NCI-H146 treated with DMSO at 0.1 percent for 48 hours (cell line): Measurements from ENCODE around the gene ADD1.

Experiments used
- DNase-seq: peaks from one replicate; lab custom pipeline; 2025; ENCODE audit not compliant: unreplicated experiment; lab: John Stamatoyannopoulos, UW

Gene ADD1

DNA sequence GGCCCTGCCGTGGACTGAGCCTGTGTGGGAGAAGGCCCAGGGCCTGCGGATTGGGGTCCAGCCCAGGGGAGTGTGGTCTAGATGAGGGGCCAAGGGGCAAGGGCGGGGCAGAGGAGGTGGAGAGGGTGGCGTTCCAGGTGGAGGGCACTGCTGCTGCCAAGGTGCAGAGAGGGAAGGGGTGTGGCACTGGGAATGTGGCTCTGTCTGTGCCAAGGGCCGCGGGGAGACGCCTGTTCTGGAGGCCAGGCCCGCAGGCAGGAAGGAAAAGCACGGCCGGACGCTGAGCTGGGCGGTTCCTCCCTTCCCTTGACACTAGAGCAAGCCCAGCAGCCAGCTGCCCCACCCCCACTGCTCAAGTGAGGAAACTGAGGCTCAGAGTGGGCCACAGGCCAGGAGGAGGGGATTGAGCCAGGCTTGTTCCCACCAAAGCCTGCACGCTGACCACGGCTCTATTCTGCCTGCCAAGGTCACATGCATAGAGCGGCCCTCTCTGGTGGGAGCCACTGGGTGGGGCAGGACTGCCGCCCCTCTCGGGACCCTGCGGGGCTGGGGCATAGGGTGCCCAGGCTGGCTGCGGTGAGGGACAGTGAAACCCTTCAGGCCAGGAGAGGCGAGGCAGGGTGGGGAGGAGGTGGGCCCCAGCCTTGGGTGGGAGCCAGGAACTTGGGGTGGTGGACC is 37.8 kb upstream of the ADD1 start:
- DNase-seq: no peak

DNA sequence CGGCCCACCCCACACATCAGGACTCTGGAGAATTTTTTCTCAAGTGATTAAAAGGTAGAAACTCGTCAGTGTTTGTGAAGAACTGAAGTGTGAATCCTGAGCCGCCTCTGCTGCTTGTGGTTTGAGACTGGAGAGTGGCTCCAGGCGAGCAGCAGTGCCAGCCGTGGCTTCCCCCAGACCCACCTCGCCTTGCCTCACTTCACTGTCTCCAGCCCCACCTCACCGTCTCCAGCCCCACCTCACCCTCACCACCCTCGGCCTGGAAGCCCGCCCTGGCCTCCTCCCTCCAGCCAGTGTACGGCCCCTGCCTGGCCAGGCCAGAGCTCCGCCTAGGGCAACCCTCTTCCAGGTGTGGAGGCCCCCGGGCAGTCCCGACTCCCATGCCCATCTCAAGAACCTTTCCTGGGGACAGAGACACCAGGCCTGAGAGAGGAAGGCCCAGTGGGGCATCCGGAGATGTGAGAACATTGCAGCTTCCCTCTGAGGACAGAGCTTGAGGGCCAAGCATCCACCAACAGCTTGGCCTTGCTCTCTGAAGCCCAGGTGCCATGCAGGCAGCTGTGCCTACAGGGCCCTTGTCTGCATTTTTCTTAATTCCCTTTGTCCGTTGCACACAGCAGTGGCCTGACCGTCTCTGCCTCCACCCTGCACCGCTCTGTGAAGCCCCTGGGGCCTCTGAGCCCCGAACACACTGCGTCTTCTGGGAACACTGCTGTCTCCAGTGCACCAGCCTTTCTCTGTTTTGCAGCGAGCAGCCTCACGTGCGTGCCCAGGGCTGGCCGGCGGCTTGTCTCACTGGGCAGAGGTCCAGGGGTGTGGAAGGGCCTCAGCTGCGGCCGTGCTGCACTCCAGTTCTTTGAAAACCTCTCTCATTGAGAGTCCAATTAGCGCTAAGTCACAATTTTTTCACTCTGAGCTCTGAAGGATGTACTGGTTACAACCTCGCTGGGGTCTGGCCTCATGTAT is 37.0 kb upstream of the ADD1 start:
- no peak for DNase-seq

DNA sequence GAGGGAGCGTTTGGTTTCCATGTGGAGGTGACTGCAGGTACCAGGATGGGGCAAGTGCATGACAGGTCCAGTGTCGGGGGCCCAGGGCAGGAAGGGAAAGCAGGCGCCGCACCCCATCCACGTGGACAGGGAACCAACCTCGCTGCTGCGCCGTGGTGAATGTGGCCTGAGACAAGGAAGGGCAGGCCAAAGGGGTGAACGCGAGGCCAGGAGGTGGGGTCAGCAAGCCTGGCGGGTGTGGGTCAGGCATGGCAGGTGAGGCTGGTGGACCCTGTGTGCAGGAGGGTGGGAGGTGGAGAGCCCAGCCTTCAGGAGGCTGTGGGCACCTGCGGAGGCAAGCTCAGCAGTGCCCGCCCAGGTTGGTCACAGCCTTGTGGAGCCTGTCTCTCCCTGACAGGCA is 36.1 kb upstream of the ADD1 start:
- DNase-seq: no peak

DNA sequence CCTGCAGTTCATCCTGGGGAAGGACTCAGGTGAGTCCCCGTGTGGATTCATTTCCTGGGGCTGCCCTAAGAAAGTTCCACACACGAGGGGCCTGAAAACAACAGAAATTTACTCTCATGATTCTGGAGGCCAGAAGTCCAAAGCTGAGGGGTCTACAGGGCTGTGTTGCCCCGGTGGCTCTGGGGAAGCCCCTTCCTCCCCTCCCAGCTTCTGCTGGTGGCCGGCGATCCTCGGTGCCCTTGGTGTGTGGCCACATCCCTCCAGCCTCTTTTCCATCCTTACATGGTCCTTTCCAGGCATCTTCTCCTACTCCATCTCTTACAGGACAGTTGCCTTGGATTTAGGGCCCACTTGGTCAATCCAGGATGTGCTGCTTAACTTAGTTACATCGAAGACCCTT is 35.6 kb upstream of the ADD1 start:
- DNase-seq: no peak

DNA sequence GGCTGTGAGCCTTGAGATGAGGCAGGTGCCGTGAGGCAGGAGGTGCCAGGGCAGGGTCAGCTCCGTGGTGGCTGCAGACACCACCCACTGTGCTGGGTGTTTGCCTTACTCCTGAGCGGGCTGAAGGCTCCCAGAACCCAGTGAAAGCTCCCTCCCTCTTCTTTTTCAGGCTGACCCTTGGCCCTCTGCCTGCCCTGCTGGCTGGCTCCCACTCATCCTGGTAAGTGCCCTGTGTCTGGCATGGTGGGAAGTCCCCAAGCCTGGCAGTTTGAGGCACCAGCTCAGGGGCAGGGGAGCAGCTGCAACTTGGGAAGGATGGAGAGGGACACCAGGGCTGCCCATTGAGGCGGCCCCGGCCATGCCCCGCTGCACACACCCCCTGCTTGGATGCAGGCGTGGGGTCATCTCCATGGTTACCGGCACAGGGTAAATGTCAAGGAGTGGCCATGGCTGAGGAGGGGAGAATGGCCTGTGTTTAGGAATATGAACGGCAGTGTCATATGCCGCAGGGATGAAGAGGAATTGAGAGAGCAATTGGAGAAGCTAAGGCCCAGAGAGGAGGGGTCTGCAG is 33.9 kb upstream of the ADD1 start:
- peak; percentile 63 for DNase-seq

DNA sequence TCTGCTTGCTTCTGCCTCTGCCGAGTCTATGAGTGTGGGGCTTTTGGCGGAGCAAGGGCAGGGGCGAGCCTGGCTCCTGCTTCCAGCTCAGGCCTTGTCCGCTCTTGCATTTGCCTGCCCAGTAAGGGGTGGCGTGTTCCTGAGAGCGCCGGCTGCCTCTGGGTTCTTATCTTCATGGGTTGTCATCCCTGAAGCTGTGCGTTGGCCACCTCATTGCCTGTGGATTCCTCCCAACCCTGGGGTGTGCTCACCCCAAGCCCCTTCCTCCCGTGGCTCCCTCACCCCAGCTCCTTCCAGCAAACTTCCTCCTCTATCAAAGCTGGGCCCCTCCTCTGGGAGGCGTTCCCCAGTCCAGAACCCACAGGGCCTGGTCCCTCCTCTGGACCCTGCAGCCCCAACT is 33.3 kb upstream of the ADD1 start:
- no peak for DNase-seq

DNA sequence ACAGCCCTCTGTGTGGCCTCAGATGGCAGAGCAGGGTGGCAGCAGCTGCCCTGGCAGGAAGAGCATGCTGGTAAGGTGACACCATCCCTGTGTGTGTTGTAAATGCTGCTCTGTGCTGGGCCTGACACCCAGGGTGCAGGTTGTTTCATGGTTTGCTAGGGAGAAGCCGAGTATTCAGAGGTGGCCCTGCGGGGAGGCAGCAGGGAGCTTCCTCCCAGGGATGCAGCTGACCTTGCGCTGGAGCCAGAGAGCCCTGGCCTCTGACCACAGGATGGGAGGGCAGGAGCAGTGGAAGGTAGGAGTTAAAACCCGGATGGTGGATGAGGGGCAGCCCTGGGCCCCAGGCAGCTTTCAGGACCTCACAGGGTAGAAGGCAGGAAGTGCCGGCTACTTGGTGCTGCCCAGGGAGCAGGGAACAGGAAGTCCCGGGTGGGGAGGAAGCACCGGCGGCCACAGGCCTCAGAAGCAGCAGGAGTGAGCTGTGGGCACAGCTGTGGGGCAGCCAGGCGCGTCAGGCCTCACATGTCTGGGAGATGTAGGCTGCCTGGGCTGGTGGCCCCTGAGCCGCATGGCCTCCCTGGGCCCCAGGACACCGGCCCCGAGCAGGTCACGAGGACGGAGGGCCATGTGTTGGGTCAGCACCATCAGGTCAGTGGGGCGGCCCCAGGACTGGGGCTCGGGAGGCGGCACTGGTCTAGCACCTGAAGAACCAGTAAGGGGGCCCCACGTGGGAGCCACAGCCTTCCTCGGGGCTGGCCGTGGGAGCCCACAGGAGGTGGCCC is 31.6 kb upstream of the ADD1 start:
- peak; percentile 75 for DNase-seq

DNA sequence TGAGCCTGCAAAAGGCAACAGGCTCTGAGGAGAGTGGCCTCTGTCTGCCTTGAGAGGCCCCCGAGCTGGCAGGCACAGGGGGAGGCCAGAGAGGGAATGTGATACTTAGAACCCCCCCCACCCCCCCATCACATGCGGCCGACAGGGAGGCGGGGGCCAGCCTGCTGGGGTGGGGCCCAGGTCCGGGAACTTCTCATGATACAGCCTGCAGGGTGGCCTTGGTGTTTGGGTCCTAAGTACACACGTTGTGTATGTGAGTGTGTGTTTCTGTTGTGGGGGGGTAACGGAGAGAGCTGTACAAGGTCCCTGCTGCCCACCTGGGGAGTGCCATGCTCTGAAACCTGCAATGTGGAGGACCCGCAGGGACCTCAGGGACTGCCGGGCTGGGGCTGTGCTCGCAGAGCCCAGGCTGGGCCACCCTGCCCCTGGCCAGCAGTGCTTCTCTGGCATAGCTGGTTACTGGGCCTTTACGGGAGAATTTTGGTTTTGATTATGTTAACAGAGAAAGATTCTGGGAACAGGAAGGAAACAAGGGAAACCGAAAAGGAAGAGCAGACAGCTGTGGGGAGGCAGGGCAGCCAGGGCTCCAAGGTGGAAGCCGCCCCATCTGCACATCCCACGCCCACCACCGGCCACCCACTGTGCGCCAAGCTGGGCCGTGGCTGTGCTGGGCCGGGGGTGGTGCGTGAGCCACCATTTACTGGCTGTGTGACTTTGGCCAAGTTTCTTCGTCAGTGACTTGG is 30.9 kb upstream of the ADD1 start:
- no peak for DNase-seq

DNA sequence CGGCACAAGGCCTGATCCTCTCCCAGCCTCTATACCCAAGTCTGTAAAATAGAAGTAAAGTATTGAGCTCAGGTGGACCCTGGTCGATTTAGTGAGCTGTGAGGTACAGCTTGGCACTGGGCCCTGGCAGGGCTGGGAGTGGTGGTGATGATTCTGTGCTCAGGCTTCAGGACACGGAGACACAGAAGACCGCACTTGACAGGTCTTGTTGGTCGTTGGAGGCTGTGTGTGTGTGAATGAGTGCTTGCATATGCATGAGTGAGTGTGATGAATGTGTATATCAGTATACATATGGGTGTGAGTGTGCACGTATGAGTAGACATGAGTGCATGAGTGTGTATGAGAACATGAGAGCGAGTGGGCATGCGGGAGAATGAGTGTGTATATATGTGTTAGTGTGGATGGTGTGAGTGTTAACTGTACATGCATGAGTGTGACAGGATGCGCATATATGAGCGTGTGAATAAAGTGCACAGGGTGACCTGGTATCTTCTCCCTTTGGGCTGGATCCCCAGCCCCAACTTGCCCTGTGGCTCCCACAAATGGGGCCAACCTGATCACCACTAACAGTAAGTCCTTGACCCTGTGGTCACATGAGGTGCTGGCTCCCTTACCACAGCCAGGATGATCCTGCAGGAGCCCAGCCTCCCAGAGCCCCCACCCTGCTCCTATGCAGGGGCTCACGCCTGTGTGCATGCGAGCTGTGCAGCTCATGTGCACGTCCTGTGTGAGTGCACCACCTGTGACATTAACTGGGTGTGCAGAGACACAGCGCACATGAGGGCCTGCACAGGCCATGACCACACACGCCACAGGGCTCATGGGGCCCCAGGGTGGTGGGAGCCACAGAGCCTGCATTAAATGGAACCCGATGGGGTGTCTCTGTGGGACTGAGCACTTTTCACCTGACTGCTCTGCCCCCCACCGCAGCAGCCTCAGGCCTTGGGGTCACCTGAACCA is 29.9 kb upstream of the ADD1 start:
- DNase-seq: no peak

DNA sequence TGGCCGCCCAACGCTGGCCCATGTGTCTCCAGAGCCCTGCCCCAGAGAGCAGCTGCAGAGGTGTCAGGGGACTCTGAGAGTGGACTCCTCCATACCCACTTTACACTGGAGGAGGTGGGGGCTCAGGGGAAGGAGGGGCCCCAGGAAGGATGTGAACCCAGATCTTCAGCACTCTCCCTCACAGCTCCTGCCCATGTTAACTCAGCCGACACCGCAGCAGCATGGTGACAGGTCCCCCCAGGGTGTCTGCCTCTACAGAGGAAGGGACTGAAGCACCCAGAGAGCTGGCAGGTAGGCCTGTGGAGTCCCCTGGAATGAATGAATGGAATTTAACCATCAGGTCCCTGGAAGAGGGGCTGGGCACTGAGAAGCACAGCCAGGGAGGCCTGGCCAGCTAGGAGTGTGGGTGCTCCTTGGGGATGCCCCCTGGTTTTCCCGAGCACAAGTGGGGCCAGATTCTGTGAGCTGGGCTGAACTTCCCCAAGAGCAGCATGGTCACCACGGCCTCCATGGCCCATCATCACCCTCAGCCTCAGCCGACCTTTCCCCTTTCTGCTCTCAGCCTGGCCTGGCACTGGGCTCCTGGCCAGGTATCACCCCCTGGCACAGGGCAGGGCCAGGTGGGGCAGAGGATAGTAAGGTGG is 28.9 kb upstream of the ADD1 start:
- DNase-seq: no peak

DNA sequence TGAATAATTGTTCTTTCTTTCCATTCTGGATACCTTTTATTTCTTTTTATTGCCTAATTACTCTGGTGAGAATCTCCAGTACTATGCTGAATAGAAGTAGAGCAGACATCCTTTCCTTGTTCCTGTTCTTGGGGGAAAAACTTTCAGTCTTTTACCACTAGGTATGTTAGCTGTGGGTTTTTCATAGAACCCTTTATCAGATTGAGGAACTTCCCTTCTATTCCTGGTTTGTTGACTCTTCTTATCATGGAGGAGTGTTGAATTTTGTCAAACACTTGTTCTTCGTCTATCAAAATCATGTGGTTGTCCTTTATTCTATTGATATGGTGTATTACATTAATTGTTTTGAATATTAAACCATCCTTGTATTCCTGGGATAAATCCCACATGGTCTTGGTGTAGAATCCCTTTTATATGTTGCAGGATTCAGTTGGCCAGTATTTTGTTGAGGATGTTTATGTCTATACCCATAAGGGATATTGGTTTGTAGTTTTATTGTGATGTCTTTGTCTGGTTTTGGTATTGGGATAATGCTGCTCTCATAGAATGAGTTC is 27.2 kb upstream of the ADD1 start:
- DNase-seq: no peak

DNA sequence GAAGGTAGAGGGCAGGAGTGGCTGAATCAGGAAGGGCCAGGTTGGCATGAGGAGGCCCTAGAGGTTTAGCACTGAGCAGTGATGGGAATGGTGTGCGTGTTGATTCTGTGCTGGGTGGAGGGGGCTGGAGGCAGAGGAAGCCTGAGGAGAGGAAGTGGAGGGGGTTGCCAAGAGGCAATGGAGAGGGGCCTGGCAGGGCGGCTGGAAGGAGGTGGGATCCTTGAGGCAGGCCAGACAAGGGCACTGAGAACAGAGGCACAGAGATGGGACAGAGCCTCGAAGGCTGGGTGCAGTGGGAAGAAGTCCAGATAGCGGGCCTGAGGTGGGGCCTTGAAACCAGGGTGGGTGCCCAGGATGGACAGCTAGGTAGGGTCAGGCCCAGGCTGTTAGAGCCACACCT is 26.5 kb upstream of the ADD1 start:
- no peak for DNase-seq

DNA sequence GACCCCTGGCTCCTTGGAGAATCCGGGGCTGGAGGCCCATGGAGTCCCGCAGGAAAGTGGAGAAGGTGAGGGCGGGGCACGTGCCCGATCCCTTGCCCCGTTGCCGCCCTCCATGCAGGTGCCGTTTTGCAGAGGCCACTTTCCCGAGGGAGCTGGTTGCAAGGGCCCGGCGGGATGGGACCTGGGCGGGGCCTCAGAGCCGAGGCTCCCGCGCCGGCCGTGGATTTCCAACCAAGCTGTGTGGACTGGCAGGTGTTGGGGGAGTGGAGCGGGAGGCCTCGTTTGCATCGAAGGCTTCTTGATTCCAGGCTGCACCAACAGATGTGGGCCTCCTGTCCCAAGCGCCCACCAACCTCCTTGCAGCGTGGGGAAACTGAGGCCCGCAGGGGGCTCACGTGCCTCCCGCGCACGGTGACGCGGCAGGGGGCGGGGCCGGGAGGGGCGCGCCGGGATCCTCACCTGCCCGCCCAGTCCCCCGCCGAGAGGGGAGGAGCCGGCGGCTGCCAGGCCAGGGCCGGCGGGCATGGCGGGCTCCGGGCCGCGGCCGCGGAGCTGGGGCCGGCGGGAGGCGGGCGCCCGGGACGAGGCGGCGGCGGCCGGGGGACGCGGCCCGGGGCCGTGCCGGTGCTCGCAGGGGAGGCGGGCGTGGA is 25.8 kb upstream of the ADD1 start:
- DNase-seq: no peak

DNA sequence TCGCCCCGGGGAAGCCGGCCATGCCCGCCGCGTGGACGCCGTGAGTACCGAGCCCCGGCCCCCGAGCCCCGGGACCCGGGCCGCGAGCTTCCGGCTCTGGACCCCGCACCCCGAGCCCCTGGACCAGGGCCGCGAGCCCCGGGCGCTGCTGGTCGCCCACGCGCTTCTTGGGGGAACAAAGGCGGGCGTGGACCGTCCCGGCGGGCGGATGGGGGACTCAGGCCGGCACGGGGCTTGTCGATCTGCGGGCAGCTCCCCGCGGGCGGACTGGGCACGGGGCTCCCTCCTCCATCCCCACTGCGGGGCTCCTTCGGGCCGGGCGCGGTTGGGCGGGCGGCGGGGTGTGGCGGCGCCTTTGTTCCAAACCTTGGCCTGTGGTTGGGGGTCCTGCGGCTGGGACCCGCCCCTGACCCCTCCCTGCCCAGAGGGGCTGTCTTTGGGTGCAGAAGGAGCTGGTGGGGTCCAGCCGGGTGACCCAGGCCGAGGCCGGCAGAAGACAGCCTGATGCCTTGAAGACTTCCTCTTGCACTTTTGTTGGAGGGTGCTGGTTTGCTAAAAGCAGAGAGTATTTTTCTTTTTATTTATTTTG is 25.2 kb upstream of the ADD1 start:
- DNase-seq: peak; percentile 27

DNA sequence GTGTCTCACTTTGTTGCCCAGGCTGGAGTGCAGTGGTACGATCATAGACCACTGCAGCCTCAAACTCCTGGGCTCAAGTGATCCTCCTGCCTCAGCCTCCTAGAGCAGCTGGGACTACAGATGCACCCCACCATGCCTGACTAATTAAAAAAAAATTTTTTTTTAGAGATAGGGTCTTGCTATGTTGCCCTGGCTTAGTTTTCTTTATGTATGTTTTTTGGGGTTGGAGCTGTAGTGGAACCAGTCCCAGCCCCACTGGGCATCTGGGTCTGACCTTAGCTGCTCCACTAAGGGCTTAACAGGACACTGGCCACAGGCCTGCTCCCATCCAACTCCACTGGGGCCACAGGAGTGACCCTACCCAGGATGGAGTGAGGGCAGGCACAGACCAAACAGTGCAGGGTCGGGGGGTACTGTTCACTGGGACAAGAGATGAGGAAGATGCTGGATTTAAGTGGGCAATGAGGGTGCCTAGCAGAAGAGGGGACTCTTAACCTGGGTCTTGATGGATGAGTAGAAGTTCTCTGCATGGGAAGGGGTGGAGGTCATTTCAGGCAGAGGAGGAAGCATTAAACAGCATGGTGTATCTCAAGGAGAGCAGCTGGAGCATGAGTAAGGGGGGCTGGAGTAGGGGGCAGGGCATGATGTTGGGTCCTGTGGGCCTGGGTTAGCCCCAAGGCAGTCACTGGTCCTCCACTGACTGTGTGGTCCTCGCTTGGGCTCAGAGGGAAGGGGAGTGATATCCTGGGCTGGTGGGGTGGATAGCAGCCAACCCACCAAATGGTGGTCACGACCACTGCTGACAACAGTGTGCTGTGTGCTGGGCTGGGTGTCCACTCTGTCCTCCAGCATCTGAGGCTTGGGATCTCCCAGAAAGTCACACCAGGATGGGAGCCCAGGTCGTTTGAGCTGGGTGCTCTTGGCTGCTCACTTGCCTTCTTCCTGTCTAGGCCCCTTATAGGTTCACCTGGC is 24.1 kb upstream of the ADD1 start:
- no peak for DNase-seq

DNA sequence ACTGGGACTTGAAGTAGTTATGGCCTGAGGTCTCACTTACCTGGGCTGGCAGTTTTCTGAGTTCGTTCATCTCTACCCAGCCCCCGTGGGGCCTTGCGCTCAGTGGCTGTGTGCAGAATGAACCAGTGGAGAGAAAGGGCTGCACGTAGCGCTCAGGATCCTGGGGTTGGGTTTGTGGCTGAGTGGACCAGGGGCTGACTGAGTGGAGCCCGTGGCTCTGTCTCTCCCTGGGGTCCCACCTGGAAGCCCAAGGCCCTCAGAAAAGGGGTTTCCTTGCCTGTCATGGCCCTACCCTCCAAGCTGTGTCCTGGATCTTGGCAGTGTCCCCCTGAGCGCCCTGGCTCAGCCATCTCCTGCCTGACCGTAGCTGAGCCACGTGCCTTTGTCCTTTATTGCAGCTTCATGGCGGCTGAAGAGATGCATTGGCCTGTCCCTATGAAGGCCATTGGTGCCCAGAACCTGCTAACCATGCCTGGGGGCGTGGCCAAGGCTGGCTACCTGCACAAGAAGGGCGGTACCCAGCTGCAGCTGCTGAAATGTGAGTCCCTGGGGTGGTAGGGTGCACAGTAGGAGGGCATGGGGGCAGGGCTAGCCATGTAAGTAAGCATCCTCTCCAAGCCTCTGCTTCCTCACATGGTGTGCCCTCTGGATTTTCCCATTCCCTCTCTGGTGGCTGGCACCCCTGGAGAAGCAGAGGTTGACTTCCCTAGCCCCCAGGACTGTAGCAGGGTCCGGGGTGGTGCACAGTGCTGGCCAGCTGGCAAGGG is 23.2 kb upstream of the ADD1 start:
- peak; percentile 62 for DNase-seq
